Left forelimb (tissue), 1 donor: Measurements from ENCODE around the gene DDHD1.
"Not testable (repeated sequence)": the region's sequence is repeated elsewhere in the genome, so short reads cannot be mapped to it uniquely, and the experiment has no call there.

Source experiments
- DNase-seq: peaks from one replicate; pipeline ENCODE4 v3.0.0-alpha.2; 2018; ENCODE audit warnings: low spot score

DDHD1 gene

DNA sequence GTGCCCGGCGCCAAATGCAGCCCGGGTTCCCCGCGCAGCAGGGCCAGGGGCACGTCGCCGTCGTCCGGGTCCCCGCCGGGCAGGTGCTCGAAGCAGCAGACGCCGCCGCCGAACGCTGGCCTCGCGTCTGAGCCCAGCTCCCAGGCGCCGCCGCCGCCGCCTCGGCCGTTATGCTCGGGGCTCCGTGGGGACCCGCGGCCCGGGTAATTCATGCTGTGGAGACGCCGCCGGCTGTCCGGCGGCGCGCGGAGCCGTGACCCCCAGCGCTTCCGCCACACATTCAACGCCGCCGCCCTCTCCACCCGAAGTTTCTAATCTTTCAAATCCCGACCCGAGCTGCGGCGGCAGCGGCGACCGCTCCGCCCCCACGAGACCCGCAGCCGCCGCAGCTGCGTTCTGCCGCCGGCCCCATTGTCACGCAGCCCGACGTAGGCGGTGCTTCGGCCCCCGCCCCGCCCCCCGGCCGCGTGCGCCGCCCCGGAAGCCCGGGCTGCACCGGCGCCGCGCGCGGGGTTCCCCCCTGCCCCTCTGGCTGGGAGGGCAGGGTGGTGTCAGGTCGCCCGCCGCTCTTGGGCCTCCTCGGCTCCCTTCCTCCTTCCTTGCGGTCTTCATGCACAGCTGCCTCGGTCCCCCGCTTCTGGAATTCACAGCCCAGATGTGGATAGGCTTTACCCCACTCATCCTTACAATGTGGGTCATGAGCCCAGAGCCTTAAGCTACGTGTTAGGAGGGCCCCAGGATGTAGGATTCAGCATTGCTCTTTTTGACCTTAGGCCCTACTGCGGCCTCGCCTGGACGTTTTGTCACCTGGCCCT lies at the start of gene DDHD1:
Gene DDHD1 (minus strand): TSS at position 437 of the 815 bp plus-strand sequence. CDS start 225 bp downstream, at position 212.
- DNase-seq: peak; percentile 87

GRCh38 chr14:53195949-53196348 lies 42.8 kb upstream of the DDHD1 start:
- no peak for DNase-seq

- no peak for DNase-seq
Observed at GRCh38 chr14:53193193-53193592, 40.1 kb upstream of the DDHD1 start.

- no peak for DNase-seq
Observed at GRCh38 chr14:53192052-53192760, 39.1 kb upstream of the DDHD1 start.

DNA sequence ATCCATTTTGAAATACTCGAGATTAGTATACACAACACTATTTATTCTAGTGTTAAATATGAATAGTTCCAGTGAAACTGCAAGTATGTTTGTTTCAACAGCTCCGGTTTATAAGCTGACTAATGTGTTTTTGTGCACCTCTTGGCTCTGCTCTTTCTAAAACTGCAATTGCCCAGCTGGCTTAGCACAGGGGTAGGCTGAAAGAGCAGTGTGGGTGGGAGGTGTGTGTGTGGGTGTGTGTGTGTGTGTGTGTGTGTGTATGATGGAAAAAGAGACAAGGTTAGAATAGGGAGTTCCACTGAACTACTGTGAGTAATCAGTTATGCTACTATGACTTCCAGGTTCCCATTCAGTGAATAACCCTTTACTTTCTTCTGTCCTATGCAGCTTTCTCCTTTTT lies 37.8 kb upstream of the DDHD1 start:
- no peak for DNase-seq

DNA sequence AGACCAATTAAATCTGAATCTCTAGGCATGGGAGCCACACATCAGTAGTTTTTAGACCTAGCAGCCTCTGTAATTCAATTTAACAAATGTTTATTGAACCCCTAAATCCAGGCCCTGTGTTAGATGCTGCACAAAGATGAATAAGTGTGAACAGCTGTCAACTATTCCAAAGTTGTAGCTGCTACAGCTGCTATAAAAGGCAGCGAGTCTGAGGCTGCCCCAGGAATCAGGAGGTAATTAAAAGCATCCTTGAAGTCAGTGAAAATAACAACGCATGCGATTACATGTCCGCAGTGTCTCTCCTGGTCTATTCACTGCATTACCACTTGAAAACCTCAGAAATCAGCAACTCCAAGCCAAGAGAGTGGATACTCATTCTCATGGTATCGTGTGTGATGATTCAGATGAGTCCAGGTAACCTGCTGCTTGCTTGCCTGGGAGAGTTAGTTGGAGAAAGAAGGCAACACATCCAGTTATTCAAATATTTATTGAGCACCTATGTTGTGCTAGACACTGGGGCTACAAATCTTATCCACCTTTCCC lies 34.9 kb upstream of the DDHD1 start:
- DNase-seq: no peak

DNA sequence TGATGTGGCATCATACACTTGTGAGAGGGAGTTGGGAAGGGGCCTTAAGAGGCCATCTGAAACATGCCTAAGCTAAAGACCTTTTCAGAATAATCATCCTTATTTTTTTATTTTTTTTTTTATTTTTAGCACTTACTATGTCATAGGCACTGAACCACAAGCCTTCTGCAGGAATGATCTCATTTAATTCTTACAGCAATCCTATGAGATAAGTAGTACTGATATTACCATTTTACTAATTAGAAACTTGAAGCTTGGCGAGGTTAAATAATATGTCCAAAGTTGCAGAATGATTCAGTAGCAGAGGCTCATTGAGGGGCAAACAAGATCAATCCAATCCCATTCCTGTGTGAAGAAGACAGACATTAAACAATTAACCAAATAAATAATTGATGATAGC lies 33.4 kb upstream of the DDHD1 start:
- DNase-seq: no peak

- no peak for DNase-seq
Observed at GRCh38 chr14:53183611-53184010, 30.5 kb upstream of the DDHD1 start.

- DNase-seq: no peak
Observed at GRCh38 chr14:53183056-53183455, 29.9 kb upstream of the DDHD1 start.

DNA sequence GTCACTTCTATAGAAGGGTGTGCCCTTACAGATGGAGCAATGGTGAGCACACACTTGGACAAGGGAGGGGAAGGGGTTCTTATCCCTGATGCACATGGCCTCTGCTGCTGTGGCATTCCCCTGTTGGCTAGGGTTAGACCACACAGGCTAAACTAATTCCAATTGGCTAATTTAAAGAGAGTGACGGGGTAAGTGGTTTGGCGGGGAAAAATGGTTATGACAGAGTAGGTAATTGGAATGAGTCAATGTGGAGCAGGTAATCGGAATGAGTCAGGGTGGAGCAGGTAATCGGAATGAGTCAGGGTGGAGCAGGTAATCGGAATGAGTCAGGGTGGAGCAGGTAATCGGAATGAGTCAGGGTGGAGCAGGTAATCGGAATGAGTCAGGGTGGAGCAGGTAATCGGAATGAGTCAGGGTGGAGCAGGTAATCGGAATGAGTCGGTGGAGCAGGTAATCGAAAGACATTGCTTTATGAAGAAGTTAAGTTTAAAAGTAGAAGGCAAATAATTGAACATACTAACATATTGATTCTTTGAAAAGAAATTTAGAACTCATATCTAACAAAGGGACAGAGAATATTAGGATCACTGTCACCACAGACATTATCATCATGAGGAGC lies 28.4 kb upstream of the DDHD1 start:
- not testable (repeated sequence) for DNase-seq

- DNase-seq: no peak
Observed at GRCh38 chr14:53180272-53181221, 27.4 kb upstream of the DDHD1 start.

- DNase-seq: not testable (repeated sequence)
Observed at GRCh38 chr14:53179486-53180005, 26.4 kb upstream of the DDHD1 start.

GRCh38 chr14:53175375-53175774 lies 22.3 kb upstream of the DDHD1 start:
- DNase-seq: no peak

GRCh38 chr14:53174918-53175317 lies 21.8 kb upstream of the DDHD1 start:
- no peak for DNase-seq

DNA sequence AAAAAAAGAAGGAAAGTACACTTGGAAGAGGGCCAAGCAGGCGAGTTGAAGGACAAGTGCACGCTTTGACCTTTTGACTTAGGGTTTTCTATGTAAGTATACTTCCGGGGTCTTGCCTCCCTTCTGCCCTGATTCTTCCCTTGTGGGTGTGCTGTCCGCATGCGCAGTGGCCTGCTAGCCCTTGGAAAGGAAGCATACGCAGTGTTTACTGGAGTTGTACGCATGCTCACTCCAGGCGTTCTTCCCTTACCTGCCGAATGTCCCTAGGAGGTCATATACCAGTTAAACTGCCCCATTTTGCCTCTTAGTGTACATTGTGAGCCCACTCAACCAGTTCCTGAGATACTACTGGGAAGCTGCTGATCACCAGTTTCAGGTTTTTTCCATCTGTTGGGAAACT lies 15.7 kb upstream of the DDHD1 start:
- no peak for DNase-seq

DNA sequence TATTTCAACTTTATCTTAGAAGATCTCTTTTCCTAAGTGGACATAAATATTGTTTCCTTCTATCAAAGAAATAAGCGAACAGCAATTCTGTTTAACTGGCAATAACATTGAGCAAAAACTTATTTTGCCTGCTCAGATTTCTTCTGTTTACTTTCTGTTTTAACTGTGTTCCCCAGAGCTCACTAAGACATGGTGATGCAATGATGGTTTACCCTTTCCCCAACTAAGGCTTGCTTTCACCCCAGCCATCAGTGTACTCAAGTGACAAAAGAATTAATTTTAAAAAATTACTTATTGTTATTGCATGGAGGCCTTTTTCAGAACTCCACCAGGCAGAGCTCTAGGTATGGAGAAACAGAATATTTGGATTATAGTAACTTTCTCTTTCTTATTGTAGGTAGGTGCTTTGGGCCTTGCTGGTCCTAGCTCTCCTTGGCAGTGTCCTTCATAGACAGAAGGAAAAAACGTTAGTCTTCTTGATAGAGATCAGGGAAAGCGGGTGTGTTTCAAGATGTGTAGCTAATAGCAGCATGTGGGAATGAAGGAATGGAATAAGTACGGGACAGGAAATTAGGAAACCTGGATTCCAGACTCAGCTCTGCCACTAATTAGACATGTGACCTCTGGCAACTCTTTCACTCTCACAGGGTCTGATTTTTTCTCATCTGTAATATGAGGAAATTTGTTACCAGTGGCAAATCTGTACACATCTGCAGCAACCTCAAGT lies 14.6 kb upstream of the DDHD1 start:
- DNase-seq: no peak

DNA sequence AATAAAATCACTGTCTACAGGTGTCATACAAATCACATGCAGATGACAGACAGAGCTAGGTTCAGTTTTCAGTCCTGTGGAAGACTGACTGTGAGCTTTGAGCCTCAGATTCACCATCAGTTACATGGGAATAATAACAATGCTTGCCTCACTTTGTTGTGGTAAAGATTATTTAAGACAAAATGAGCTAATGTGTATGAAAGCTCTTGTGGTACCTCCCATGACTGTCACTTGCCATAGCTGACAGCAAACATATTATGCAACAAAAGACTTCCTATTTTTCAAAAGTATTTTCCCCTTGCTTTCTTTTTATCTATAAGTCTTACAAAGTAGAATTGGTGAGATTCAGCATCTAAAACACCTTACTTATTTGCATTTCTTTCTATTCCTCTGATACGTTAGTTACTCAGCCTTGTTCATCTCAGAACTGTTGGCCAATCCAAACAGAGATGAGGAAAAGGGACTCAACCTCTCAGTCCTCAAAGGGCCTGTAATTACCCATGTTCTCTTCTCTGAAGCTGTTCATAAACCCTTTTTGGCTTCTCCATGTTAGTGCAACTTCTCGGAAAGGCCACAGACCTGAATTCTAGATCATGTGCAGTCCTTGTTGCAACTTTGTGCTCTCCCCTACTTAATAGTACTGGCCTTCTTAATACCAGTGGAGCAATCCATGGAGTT lies 8.8 kb upstream of the DDHD1 start:
- DNase-seq: no peak

GRCh38 chr14:53156238-53156637 lies 3.1 kb upstream of the DDHD1 start:
- no peak for DNase-seq

DNA sequence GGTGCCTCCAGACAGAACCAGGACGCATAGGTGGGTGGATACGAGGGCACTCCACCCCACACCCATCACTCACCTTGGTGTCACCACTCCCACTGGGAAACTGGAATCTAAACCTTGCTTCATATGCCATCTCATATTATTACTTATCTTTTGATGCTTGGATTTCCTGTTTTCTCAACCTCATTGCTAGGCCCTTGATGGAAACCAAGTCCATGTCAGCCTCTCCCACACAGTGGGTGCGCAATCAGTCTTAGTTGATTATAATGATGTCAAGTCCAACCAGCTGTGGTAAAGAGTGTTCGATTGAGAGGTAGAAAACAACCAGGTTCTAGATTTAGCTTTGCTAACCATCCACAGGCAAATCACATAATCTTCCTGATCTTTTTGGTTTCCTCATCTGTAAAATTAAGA lies 584 bp upstream of the DDHD1 start:
- DNase-seq: no peak
